Kidney (tissue), 14 donors: ENCODE results near the gene OR51F1. TPM values are rescaled to one million over a fixed set of nuclear protein-coding genes. Genes with fewer than 3 reads are reported as not detected.

Experiments used
- DNase-seq, 5 donors: peaks; one replicate each; pipeline ENCODE4 v3.0.0-alpha.2; 2013 to 2020
- FAIRE-seq: peaks from 2 replicates; lab custom pipeline; 2012; peaks lifted over from hg19 to GRCh38; lab: Jason Lieb, UNC
- H3K27ac ChIP-seq, 2 donors: one replicate each; pipeline ENCODE4 v1.7.0; 2013; ENCODE audit warnings: low read depth in 2 of 2, low read length in 2 of 2, inconsistent platforms in 1 of 2
- H3K27me3 ChIP-seq: one replicate; pipeline ENCODE4 v1.7.1; 2013; ENCODE audit warnings: low read length, inconsistent platforms; ENCODE audit not compliant: control insufficient read depth, insufficient read depth
- H3K36me3 ChIP-seq, 3 donors: one replicate each; pipeline versions ENCODE4 v1.7.0 to v1.7.1; 2013; ENCODE audit warnings: low read length in 3 of 3, control low read depth in 1 of 3, inconsistent platforms in 1 of 3; ENCODE audit not compliant: insufficient read depth in 3 of 3, control insufficient read depth in 2 of 3
- H3K4me1 ChIP-seq, 3 donors: one replicate each; pipeline versions ENCODE4 v1.7.0 to v1.7.1; 2013; ENCODE audit warnings: low read length in 3 of 3, inconsistent platforms in 1 of 3, low read depth in 1 of 3; ENCODE audit not compliant: control insufficient read depth in 2 of 3, insufficient read depth in 2 of 3
- H3K4me3 ChIP-seq, 3 donors: one replicate each; pipeline versions ENCODE4 v1.7.0 to v1.8.1; 2013; ENCODE audit warnings: low read length in 3 of 3, control low read depth in 1 of 3, inconsistent platforms in 1 of 3
- H3K9ac ChIP-seq, 3 donors: one replicate each; pipeline versions ENCODE4 v1.7.0 to v1.7.1; 2013; ENCODE audit warnings: low read length in 3 of 3, control low read depth in 1 of 3, inconsistent platforms in 1 of 3
- H3K9me3 ChIP-seq, 3 donors: one replicate each; pipeline versions ENCODE4 v1.7.0 to v1.7.1; 2013; ENCODE audit warnings: low read length in 3 of 3, control low read depth in 1 of 3, inconsistent platforms in 1 of 3; ENCODE audit not compliant: control insufficient read depth in 2 of 3, insufficient read depth in 1 of 3
- CTCF ChIP-seq: IDR thresholded peaks from 3 replicates; pipeline ENCODE4 v1.5.1; 2012; ENCODE audit warnings: mild to moderate bottlenecking, moderate library complexity, borderline replicate concordance; ENCODE audit not compliant: insufficient read depth; ENCODE audit errors: extremely low read depth
- intact Hi-C: fragments of 100-400 bp; cut with DNase I; formaldehyde crosslinking; loops from one replicate; pipeline ENCODE4 v1.11.1; 2022
- polyA plus RNA-seq: library from polyadenylated mRNA; stranded (reverse); fragments of 350-450 nt; fragmentation: Illumina TruSeq; extraction: RNeasy Lipid Tissue Mini Kit (QIAGEN cat#74804); gene quantifications from one replicate; pipeline ENCODE4 v1.2.3, GENCODE V29; 2014; ENCODE audit warnings: low read depth, low replicate concordance; ENCODE audit not compliant: insufficient read depth
- total RNA-seq: library from RNA; stranded (reverse); fragmentation: NEBNext Ultra II Directional; extraction: Animal tissue kit (Norgen Biotek cat#: 25700); gene quantifications from one replicate; pipeline ENCODE4 v1.2.1, GENCODE V29; 2021
- donor health status: control.
- donor health status: control.
- donor health status: control.
- donor health status: control.
- donor health status: control.
- donor health status: DM: yes; HTN: yes; CAD: no.
- donor health status: Normal renal cell carcinoma (clear cell type).

OR51F1 gene
- total and polyA plus RNA-seq, 2 donors from 2014 or later = not detected

DNA sequence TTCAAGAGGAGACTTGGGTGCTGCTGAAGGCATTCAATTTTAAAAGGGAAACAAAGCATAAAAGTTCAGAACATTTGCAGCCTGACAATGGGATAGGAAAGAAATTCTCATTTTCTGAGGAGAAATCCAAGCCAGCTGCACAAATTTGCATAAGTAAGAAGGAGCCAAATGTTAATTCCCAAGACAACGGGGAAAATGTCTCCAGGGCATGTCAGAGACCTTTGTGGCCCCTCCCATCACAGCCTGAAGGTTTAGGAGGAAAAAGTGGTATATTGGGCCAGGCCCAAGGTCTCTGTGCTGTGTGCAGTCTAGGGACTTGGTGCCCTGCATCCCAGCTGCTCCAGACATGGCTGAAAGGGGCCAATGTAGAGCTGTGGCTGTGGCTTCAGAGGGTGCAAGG is 12.7 kb upstream of the OR51F1 start:
- Histone ChIP-seq H3K4me1 (no peaks in the 10 kb centered on the region), H3K9ac (no peak overlapping the region), H3K27me3 (no peaks in the 10 kb centered on the region), H3K9me3 (no peaks in the 10 kb centered on the region), H3K4me3 (no peak overlapping the region), H3K27ac (no peak overlapping the region), H3K36me3 (no peaks in the 10 kb centered on the region)
- intact Hi-C loops = no loop called here
- TF ChIP-seq CTCF = no peak
- DNase-seq = no peak
- FAIRE-seq = no peak

DNA sequence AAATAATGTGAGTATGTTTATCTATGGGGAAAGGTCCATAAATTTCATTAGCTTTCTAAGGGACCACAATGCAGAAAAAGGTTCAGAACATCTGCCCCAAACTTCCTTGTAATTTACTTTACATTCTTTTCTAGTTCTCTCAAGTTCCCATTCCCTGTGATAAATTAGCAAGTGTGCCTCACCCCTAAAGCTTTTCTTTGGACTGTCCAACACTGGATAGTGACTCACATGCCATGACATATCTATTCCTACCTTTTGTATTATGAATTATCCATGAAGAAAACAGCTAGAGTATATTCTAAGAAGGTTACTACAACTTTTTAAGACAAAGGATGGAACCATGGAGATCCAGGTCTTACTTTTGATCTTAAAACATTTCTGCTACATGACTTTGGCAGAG is 1.6 kb downstream of the OR51F1 start:
- no peaks in the 10 kb centered on the region for H3K27me3 ChIP-seq
- no peaks in the 10 kb centered on the region for H3K4me1 ChIP-seq
- no peak overlapping the region for H3K27ac ChIP-seq
- intact Hi-C loops = no loop called here
- H3K9ac ChIP-seq = no peak overlapping the region
- no peak overlapping the region for H3K4me3 ChIP-seq
- DNase-seq (no peak), FAIRE-seq (no peak)
- H3K36me3 ChIP-seq = no peaks in the 10 kb centered on the region
- no peaks in the 10 kb centered on the region for H3K9me3 ChIP-seq
- TF ChIP-seq CTCF = no peak

- Histone ChIP-seq H3K36me3 (no peaks in the 10 kb centered on the region), H3K4me3 (no peak overlapping the region), H3K9ac (no peak overlapping the region), H3K4me1 (no peaks in the 10 kb centered on the region), H3K27ac (no peak overlapping the region), H3K9me3 (no peaks in the 10 kb centered on the region), H3K27me3 (no peaks in the 10 kb centered on the region)
- intact Hi-C loops = no loop called here
- DNase-seq = no peak
- no peak for TF ChIP-seq CTCF
- FAIRE-seq = no peak
Observed at GRCh38 chr11:4766420-4767043, 3.2 kb downstream of the OR51F1 start.

DNA sequence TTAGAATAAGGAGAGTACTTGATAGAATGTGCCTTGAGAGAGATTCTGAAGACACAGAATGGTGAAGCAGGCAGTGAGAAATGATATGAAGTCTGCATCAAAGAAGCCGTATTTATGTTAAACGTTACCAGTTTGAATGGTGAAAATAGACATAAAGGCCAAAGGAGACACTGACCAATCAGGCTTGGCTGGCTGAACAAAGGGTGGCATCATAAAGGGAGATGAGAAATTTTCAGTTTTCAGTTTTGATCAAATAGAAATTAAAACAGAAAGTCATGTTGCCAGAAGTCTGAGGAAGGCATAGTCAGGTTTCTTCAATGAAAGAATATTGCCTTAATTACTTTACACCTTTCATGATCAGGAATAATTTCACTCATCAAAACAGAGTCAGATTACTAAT is 6.6 kb downstream of the OR51F1 start:
- Histone ChIP-seq H3K4me1 (no peaks in the 10 kb centered on the region), H3K9me3 (no peaks in the 10 kb centered on the region), H3K9ac (no peak overlapping the region), H3K4me3 (no peak overlapping the region), H3K27me3 (no peaks in the 10 kb centered on the region), H3K36me3 (no peaks in the 10 kb centered on the region), H3K27ac (no peak overlapping the region)
- DNase-seq (no peak), FAIRE-seq (no peak)
- TF ChIP-seq CTCF = no peak
- intact Hi-C loops = no loop called here
